ENCODE data around the gene MYLIP. TPM values are rescaled to one million over a fixed set of nuclear protein-coding genes. Genes with fewer than 3 reads are reported as not detected.

MYLIP gene
- total RNA-seq, 2 experiments from 2014 or later: 16.9 to 18.1 TPM

GRCh38 chr6:16183187-16183664 lies 54.3 kb downstream of the MYLIP start:
- H3K4me1 Mint-ChIP-seq: peaks cover 43% of the 10 kb centered on the region
- no peak for DNase-seq
- peaks cover 28% of the 10 kb centered on the region for H3K36me3 Mint-ChIP-seq (ENCODE audit: low read depth)
- no peak overlapping the region for H3K4me3 Mint-ChIP-seq
- H3K9me3 Mint-ChIP-seq: peaks cover 24% of the 10 kb centered on the region
- peaks cover 6% of the 10 kb centered on the region for H3K27me3 Mint-ChIP-seq
- ChIA-PET CTCF (interaction anchor here (0.6 to 3.2 kb wide), 17 partner anchors 9 to 506 kb away, joined by 3 to 14 read pairs (median 4); partner anchors contain the start of gene MYLIP), POLR2A (no interaction called here)
- peak overlapping the region; percentile 63 for H3K27ac Mint-ChIP-seq

GRCh38 chr6:16184129-16184528 lies 55.2 kb downstream of the MYLIP start:
- H3K4me3 Mint-ChIP-seq: no peak overlapping the region
- peaks cover 7% of the 10 kb centered on the region for H3K27me3 Mint-ChIP-seq
- ChIA-PET CTCF (interaction anchor here (0.9 to 3.2 kb wide), 5 partner anchors 8 to 54 kb away, joined by 3 to 14 read pairs (median 7); partner anchors contain the start of gene MYLIP), POLR2A (no interaction called here)
- H3K27ac Mint-ChIP-seq: no peak overlapping the region
- H3K4me1 Mint-ChIP-seq: peaks cover 35% of the 10 kb centered on the region
- no peak for DNase-seq
- peaks cover 23% of the 10 kb centered on the region for H3K36me3 Mint-ChIP-seq (ENCODE audit: low read depth)
- peaks cover 19% of the 10 kb centered on the region for H3K9me3 Mint-ChIP-seq

GRCh38 chr6:16184551-16184950 lies 55.7 kb downstream of the MYLIP start:
- H3K4me3 Mint-ChIP-seq: no peak overlapping the region
- POLR2A ChIA-PET: no interaction called here
- H3K4me1 Mint-ChIP-seq: peaks cover 31% of the 10 kb centered on the region
- peaks cover 22% of the 10 kb centered on the region for H3K36me3 Mint-ChIP-seq (ENCODE audit: low read depth)
- no peak for DNase-seq
- H3K9me3 Mint-ChIP-seq: peaks cover 19% of the 10 kb centered on the region
- H3K27ac Mint-ChIP-seq: no peak overlapping the region
- H3K27me3 Mint-ChIP-seq: peaks cover 7% of the 10 kb centered on the region
- CTCF ChIA-PET: interaction anchor here (2.3 to 3.2 kb wide), 2 partner anchors 8 to 54 kb away, joined by 7 to 14 read pairs; partner anchors contain the start of gene MYLIP

GRCh38 chr6:16187176-16187575 lies 58.3 kb downstream of the MYLIP start:
- peaks cover under 1% of the 10 kb centered on the region for H3K36me3 Mint-ChIP-seq (ENCODE audit: low read depth)
- ChIA-PET POLR2A (no interaction called here), CTCF (interaction anchor here (0.7 to 2.1 kb wide), 2 partner anchors 15 to 510 kb away, joined by 3 to 5 read pairs; no protein-coding TSS in a partner anchor)
- H3K4me3 Mint-ChIP-seq: no peak overlapping the region
- DNase-seq: no peak
- peaks cover 12% of the 10 kb centered on the region for H3K27me3 Mint-ChIP-seq
- H3K4me1 Mint-ChIP-seq: peaks cover 10% of the 10 kb centered on the region
- no peak overlapping the region for H3K27ac Mint-ChIP-seq
- H3K9me3 Mint-ChIP-seq: peaks cover under 1% of the 10 kb centered on the region

GRCh38 chr6:16190214-16190613 lies 61.3 kb downstream of the MYLIP start:
- no peak for DNase-seq
- Mint-ChIP-seq H3K4me1 (no peaks in the 10 kb centered on the region), H3K27ac (no peak overlapping the region), H3K27me3 (peaks cover 19% of the 10 kb centered on the region), H3K36me3 (ENCODE audit: low read depth) (no peaks in the 10 kb centered on the region), H3K9me3 (no peaks in the 10 kb centered on the region), H3K4me3 (no peak overlapping the region)
- ChIA-PET POLR2A (interaction anchor here (0.7 kb wide), 1 partner anchor 830 kb away, joined by 4 read pairs; no protein-coding TSS in a partner anchor), CTCF (no interaction called here)

GRCh38 chr6:16196260-16196983 lies 67.5 kb downstream of the MYLIP start:
- POLR2A ChIA-PET: no interaction called here
- Mint-ChIP-seq H3K9me3 (peaks cover 2% of the 10 kb centered on the region), H3K4me3 (no peak overlapping the region), H3K27me3 (peaks cover 16% of the 10 kb centered on the region), H3K27ac (no peak overlapping the region), H3K4me1 (no peaks in the 10 kb centered on the region), H3K36me3 (ENCODE audit: low read depth) (no peaks in the 10 kb centered on the region)
- DNase-seq: no peak
- CTCF ChIA-PET: interaction anchor here (1.7 kb wide), 1 partner anchor 13 kb away, joined by 5 read pairs; no protein-coding TSS in a partner anchor

- H3K4me3 Mint-ChIP-seq: no peak overlapping the region
- no peaks in the 10 kb centered on the region for H3K36me3 Mint-ChIP-seq (ENCODE audit: low read depth)
- peaks cover 2% of the 10 kb centered on the region for H3K9me3 Mint-ChIP-seq
- no peak overlapping the region for H3K27ac Mint-ChIP-seq
- H3K27me3 Mint-ChIP-seq: peaks cover 16% of the 10 kb centered on the region
- H3K4me1 Mint-ChIP-seq: no peaks in the 10 kb centered on the region
- DNase-seq: no peak
- ChIA-PET POLR2A (no interaction called here), CTCF (interaction anchor here (1.0 to 1.7 kb wide), 2 partner anchors 14 to 506 kb away, joined by 4 to 5 read pairs; no protein-coding TSS in a partner anchor)
These were observed 68.2 kb downstream of the MYLIP start for GRCh38 chr6:16196984-16197546.

Small RNA genes lying within 50 kb of the gene (microRNA-seq; reads per million reads assigned to microRNA genes)
- not detected for gene MIR4639 (ENCODE audit: borderline microRNAs expressed, borderline replicate concordance)

Other genes starting within 250 kb of the MYLIP start
- 1 to 10 TPM; 2.6 to 3.3 TPM for gene GMPR, start 109.5 kb downstream of the MYLIP start, total RNA-seq